Colonic mucosa (tissue), 4 donors: Measurements from ENCODE around the gene PPP6R2. TPM values are rescaled to one million over a fixed set of nuclear protein-coding genes. Genes with fewer than 3 reads are reported as not detected.
"Not testable (repeated sequence)": the region's sequence is repeated elsewhere in the genome, so short reads cannot be mapped to it uniquely, and the experiment has no call there.

ENCODE experiments used
- DNase-seq: peaks from one replicate; pipeline ENCODE4 v3.0.0-alpha.2; 2020
- H3K27ac ChIP-seq: fragments of 200-600 bp; one replicate; pipeline ENCODE4 v1.8.0; 2021
- H3K27me3 ChIP-seq: fragments of 200-600 bp; one replicate; pipeline ENCODE4 v1.8.0; 2021
- H3K36me3 ChIP-seq: fragments of 200-600 bp; one replicate; pipeline ENCODE4 v1.8.0; 2021
- H3K4me1 ChIP-seq: fragments of 200-600 bp; one replicate; pipeline ENCODE4 v1.8.0; 2021; ENCODE audit warnings: mild to moderate bottlenecking
- H3K4me3 ChIP-seq: fragments of 200-600 bp; one replicate; pipeline ENCODE4 v1.8.0; 2021
- H3K9ac ChIP-seq, 2 donors: one replicate each; pipeline ENCODE4 v1.7.0; 2013; ENCODE audit warnings: control low read depth in 2 of 2, low read depth in 2 of 2, low read length in 2 of 2
- H3K9me3 ChIP-seq: fragments of 200-600 bp; one replicate; pipeline ENCODE4 v1.8.0; 2021
- CTCF ChIP-seq: fragments of 200-600 bp; IDR thresholded peaks from one replicate; pipeline ENCODE4 v1.8.0; 2022; ENCODE audit warnings: antibody characterized with exemption, mild to moderate bottlenecking
- intact Hi-C: fragments of 100-400 bp; cut with DNase I; formaldehyde crosslinking; loops from one replicate; pipeline ENCODE4 v1.14.1; 2022
- total RNA-seq, 2 donors: library from RNA; stranded (reverse); fragmentation: NEBNext Ultra II Directional in 1 of 2; extraction: Animal tissue kit (Norgen Biotek cat#: 25700) in 1 of 2; gene quantifications; one replicate each; pipeline ENCODE4 v1.2.1, GENCODE V29; 2021
- donor health status: healthy.
- donor health status: DM: no; HTN: no; CAD: no.
- donor health status: DM: no; HTN: no; CAD: no.

The PPP6R2 gene
- total RNA-seq, 2 donors from 2014 or later: 34.1 to 55.9 TPM

- no peaks in the 10 kb centered on the region for H3K36me3 ChIP-seq
- H3K4me1 ChIP-seq: peaks cover under 1% of the 10 kb centered on the region
- no peak overlapping the region for H3K27ac ChIP-seq
- H3K27me3 ChIP-seq: no peaks in the 10 kb centered on the region
- no peak overlapping the region for H3K4me3 ChIP-seq
- no peak overlapping the region for H3K9ac ChIP-seq
- no peaks in the 10 kb centered on the region for H3K9me3 ChIP-seq
- DNase-seq: no peak
- intact Hi-C loops: no loop called here
- TF ChIP-seq CTCF: no peak
Observed at GRCh38 chr22:50320671-50321325, 22.3 kb upstream of the PPP6R2 start.

DNA sequence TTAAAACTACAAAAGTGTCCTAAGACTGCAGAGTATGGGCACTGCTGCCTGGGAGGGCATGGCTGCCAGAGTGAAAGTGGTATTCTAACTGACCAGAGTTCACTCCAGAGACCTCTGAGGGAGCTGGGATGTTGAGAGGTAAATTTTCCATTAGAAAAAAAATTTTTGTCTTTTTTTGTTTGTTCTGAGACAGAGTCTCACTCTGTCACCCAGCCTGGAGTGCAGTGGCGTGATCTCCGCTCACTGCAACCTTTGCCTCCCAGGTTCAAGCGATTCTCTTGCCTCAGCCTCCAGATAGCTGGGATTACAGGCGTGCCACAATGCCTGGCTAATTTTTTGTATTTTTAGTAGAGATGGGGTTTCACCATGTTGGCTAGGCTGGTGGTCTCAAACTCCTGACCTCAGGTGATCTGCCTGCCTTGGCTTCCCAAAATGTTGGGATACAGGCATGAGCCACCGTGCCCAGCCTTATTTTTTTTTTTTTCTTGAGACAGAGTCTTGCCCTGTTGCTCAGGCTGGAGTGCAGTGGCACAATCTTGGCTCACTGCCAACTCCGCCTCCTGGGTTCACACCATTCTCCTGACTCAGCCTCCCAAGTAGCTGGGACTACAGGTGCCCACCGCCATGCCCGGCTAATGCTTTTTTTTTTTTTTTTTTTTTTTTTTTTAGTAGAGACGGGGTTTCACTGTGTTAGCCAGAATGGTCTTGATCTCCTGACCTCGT lies 20.6 kb upstream of the PPP6R2 start:
- H3K9me3 ChIP-seq, H3K27ac ChIP-seq, H3K36me3 ChIP-seq, H3K4me1 ChIP-seq, H3K9ac ChIP-seq, intact Hi-C loops, H3K27me3 ChIP-seq, H3K4me3 ChIP-seq: not testable (repeated sequence)
- DNase-seq: peak; percentile 44

GRCh38 chr22:50323900-50324299 lies 19.2 kb upstream of the PPP6R2 start:
- TF ChIP-seq CTCF: no peak
- no peak overlapping the region for H3K4me3 ChIP-seq
- H3K9ac ChIP-seq: no peak overlapping the region
- DNase-seq: no peak
- no peaks in the 10 kb centered on the region for H3K36me3 ChIP-seq
- no peaks in the 10 kb centered on the region for H3K9me3 ChIP-seq
- H3K4me1 ChIP-seq: peaks cover 3% of the 10 kb centered on the region
- no peaks in the 10 kb centered on the region for H3K27me3 ChIP-seq
- no peak overlapping the region for H3K27ac ChIP-seq
- intact Hi-C loops: no loop called here

DNA sequence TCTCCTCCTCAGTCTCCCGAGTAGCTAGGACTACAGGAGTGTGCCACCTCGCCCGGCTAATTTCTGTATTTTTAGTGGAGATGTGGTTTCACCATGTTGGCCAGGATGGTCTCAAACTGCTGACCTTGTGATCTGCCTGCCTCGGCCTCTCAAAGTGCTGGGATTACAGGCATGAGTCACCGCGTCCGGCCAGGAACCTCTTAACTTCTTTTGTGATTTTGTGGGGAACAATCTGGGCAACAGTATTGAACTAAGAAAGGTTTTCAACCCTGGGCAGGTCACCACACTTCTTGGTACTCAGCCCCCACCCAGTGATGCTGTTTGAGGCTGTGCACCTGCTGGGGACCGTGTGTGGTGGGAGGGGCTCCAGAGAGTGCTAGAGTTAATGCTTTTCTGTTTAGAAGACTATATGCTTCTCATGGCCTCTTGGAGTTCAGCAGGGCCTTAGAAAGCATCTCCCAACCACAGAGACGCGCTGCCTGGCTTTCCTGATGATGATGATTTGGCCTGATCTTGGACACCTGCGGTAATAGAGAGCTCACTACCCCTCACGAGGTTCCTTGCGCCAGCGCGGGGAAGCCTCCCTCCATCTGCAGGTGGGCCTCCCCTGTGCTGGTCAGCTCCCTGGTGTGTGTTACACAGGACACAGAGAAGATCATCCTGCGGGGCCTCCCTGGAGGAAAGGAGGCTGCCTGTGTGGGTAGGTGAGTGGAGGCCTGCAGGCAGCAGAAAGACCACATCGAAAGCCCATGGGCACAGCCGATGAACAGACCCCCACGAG lies 17.5 kb upstream of the PPP6R2 start:
- H3K4me1 ChIP-seq: peaks cover 3% of the 10 kb centered on the region
- no peak for DNase-seq
- TF ChIP-seq CTCF: no peak
- H3K4me3 ChIP-seq: no peak overlapping the region
- no peaks in the 10 kb centered on the region for H3K36me3 ChIP-seq
- H3K27ac ChIP-seq: no peak overlapping the region
- no peaks in the 10 kb centered on the region for H3K27me3 ChIP-seq
- intact Hi-C loops: loop anchor here (2.0 kb wide), 1 partner anchor 51 kb away; no protein-coding TSS in a partner anchor
- H3K9me3 ChIP-seq: no peaks in the 10 kb centered on the region
- H3K9ac ChIP-seq: no peak overlapping the region

- no peak for TF ChIP-seq CTCF
- Histone ChIP-seq H3K27me3 (no peaks in the 10 kb centered on the region), H3K9ac (peak overlapping the region; percentile 51 to 69), H3K4me3 (peak overlapping the region; percentile 73), H3K4me1 (peaks cover 3% of the 10 kb centered on the region), H3K27ac (no peak overlapping the region), H3K9me3 (no peaks in the 10 kb centered on the region), H3K36me3 (no peaks in the 10 kb centered on the region)
- intact Hi-C loops: loop anchor here (2.0 kb wide), 1 partner anchor 52 kb away; no protein-coding TSS in a partner anchor
- DNase-seq: no peak
Observed at GRCh38 chr22:50326225-50326955, 16.7 kb upstream of the PPP6R2 start.
